Measurements from ENCODE around the gene CCDC87.

DNA sequence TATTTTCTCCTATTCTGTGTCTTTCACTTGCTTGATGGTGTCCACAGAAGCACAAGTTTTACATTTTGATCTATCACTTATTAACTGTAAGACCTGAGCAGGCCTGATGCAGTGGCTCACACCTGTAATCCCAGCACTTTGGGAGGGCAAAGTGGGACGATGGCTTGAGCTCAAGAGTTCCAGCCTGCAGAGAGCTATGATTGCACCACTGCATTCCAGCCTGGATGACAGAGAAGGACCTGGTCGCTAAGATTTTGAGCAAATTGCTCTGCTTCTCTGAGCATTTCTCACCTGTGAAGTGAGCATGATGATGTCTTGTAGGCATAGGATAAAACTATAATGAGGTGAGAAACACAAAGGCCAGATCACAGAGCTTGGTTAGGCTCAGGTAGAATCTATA, 6.7 kb downstream of the CCDC87 start:
- TF ChIP-seq CTCF (conservative IDR thresholded peaks at IDR 0.05; ENCODE audit: low read length) (no peak), EZH2phosphoT487 (IDR thresholded peaks at IDR 0.05; ENCODE audit: borderline replicate concordance) (no peak)

Measured in Loucy (cell line).